Epithelial cell of esophagus (primary cell): ENCODE data around the gene ZNF195.
A peak's percentile ranks its signal among the peaks of the same experiment; 100 is the strongest.
"Not testable (repeated sequence)": the region's sequence is repeated elsewhere in the genome, so short reads cannot be mapped to it uniquely, and the experiment has no call there.

Experiments
- DNase-seq: peaks from one replicate; pipeline ENCODE4 v3.0.0; 2010; ENCODE audit warnings: low read depth
- H3K4me3 ChIP-seq: 2 replicates; pipeline ENCODE4 v1.5.1; 2011; ENCODE audit warnings: mild to moderate bottlenecking, low read length, control low read depth
- TF ChIP-seq, protein P1 (sequence below): IDR thresholded peaks from 2 replicates; pipeline ENCODE4 v1.5.1; 2011; ENCODE audit warnings: low read depth, mild to moderate bottlenecking, low read length, control low read depth, inconsistent platforms; ENCODE audit not compliant: insufficient read depth; ENCODE audit errors: missing control alignments

ZNF195 gene

GRCh38 chr11:3340025-3340424 lies 38.9 kb downstream of the ZNF195 start:
- H3K4me3 ChIP-seq = no peak overlapping the region
- peak; percentile 73 for DNase-seq
- TF ChIP-seq, protein P1, sequence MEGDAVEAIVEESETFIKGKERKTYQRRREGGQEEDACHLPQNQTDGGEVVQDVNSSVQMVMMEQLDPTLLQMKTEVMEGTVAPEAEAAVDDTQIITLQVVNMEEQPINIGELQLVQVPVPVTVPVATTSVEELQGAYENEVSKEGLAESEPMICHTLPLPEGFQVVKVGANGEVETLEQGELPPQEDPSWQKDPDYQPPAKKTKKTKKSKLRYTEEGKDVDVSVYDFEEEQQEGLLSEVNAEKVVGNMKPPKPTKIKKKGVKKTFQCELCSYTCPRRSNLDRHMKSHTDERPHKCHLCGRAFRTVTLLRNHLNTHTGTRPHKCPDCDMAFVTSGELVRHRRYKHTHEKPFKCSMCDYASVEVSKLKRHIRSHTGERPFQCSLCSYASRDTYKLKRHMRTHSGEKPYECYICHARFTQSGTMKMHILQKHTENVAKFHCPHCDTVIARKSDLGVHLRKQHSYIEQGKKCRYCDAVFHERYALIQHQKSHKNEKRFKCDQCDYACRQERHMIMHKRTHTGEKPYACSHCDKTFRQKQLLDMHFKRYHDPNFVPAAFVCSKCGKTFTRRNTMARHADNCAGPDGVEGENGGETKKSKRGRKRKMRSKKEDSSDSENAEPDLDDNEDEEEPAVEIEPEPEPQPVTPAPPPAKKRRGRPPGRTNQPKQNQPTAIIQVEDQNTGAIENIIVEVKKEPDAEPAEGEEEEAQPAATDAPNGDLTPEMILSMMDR = no peak

DNA sequence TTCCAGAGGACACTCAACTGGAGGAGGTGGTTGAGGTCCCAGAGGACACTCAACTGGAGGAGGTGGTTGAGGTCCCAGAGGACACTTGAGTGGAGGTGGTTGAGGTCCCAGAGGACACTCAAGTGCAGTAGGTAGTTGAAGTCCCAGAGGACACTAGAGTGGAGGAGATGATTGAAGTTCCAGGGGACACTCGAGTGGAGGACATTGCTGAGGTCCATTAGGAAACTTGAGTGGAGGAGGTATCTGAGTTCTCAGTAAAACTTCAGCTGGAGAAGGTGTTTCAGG lies 39.7 kb downstream of the ZNF195 start:
- no peak for DNase-seq

DNA sequence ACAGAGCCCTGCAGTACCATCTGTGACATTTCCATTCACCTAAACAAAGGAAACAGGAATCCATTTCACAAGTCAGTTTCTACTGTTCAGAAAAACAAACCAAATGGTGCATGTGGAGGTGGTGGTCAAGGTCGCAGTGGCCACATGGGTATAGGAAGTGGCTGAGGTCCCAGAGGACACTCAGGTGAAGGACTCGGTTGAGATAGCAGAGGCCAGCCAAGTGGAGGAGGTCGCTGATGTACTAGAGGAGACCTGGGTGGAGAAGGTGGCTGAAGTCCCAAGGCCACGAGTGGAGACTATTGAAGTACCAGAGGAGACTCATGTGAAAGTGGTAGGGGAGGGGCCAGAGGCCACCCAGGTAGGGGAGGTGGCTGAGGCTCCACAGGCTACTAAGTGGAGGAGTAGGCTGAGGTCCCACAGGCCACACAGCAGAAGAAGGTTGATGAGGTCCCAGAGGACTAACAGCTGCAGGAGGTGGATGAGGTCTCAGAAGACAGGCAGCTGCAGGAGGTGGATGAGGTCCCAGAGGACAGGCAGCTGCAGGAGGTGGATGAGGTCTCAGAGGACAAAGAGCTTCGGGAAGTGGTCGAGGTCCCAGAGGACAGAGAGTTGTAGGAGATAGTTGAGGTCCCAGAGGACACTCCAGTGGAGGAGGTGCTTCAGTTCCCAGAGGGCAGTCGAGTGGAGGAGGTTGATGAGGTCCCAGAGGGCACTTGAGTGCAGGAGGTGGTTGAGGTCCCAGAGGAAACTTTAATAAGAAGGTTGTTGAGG lies 40.2 kb downstream of the ZNF195 start:
- H3K4me3 ChIP-seq = no peak overlapping the region
- DNase-seq = no peak
- TF ChIP-seq, protein P1 = no peak

More for the DNA sequence above, 39.7 kb downstream of the ZNF195 start:
- TF ChIP-seq, protein P1 = no peak
- no peak overlapping the region for H3K4me3 ChIP-seq

- DNase-seq = not testable (repeated sequence)
Measured at GRCh38 chr11:3336420-3336819, 42.5 kb downstream of the ZNF195 start.

DNA sequence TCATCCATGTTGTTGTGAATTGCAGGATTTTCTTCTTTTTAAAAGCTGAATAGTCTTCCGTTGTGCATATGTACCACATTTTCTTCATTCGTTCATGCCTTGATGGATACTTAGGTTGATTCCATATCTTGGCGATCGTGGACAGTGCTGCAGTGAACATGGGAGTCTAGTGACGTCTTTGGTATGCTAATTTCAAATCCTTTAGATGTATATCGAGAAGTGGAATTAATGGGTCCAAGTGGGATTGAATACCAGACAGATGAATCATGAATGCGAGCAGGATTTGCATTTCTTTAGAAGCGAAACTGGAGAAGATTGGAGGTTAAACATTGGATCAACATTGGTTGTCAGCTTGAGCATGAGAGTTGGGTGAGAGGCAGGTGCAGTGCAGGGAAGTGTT lies 45.8 kb downstream of the ZNF195 start:
- DNase-seq, H3K4me3 ChIP-seq: not testable (repeated sequence)

More at GRCh38 chr11:3336420-3336819, 42.5 kb downstream of the ZNF195 start:
- not testable (repeated sequence) for H3K4me3 ChIP-seq

- H3K4me3 ChIP-seq, DNase-seq: not testable (repeated sequence)
Measured at GRCh38 chr11:3331078-3331477, 47.9 kb downstream of the ZNF195 start.

GRCh38 chr11:3330064-3330463 lies 48.9 kb downstream of the ZNF195 start:
- H3K4me3 ChIP-seq, DNase-seq: not testable (repeated sequence)

GRCh38 chr11:3328503-3328902 lies 50.4 kb downstream of the ZNF195 start:
- DNase-seq, H3K4me3 ChIP-seq: not testable (repeated sequence)

DNA sequence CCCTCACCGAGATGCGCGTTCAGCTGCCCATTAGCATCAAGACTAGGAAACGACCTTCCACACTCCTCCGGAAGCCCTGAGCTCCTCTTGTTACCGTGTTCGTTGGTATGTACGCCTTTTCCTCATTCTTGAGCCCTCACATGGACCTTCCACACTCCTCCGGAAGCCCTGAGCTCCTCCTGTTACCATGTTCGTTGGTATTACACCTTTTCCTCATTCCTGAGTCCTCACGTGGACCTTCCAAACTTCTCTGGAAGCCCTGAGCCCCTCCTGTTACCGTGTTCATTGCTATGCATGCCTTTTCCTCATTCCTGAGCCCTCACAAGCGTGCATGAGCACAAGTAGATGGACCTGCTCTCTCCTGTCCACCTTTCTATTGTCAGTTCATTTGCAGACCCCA lies 52.5 kb downstream of the ZNF195 start:
- not testable (repeated sequence) for DNase-seq, H3K4me3 ChIP-seq

GRCh38 chr11:3324724-3325123 lies 54.2 kb downstream of the ZNF195 start:
- DNase-seq = not testable (repeated sequence)

More at GRCh38 chr11:3324724-3325123, 54.2 kb downstream of the ZNF195 start:
- not testable (repeated sequence) for H3K4me3 ChIP-seq
